ENCODE data around the gene GDE1. TPM values are rescaled to one million over a fixed set of nuclear protein-coding genes. Genes with fewer than 3 reads are reported as not detected.
A peak's percentile ranks its signal among the peaks of the same experiment; 100 is the strongest.

The GDE1 gene
- total RNA-seq, 2 donors from 2014 or later, result 67.8 to 92.1 TPM

DNA sequence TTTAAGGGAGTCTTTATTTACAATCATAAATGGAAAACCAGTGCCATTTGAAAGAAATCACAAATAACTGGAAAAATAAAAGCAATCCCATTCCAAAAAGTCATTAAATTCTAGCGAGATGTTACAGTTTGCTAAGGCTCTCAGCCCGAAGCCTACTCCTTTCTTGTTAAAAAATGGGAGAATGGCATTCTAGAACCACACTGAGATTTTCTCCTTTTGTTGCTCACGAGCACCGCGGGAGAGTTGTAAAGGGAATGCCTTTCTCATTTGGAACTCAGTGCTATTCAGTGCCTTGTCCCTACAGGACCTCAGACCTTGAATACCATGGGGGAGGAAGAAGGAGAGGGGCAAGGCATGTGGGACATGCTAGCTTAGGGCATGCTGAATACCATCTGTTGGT lies 36.3 kb downstream of the GDE1 start:
- DNase-seq (ENCODE audit: low spot score), result no peak
- Histone ChIP-seq H3K4me3 (no peak overlapping the region), H3K27me3 (replicated peaks; ENCODE audit: insufficient read depth) (no peaks in the 10 kb centered on the region), H3K36me3 (no peaks in the 10 kb centered on the region), H3K4me1 (replicated peaks) (no peaks in the 10 kb centered on the region), H3K27ac (no peak overlapping the region), H3K9me3 (no peaks in the 10 kb centered on the region)
- intact Hi-C loops (cut with DNase I), result no loop called here
- TF ChIP-seq POLR2A (IDR thresholded peaks at IDR 0.05) (no peak), POLR2AphosphoS5 (IDR thresholded peaks at IDR 0.05) (no peak)
- TF ChIP-seq, protein P1, sequence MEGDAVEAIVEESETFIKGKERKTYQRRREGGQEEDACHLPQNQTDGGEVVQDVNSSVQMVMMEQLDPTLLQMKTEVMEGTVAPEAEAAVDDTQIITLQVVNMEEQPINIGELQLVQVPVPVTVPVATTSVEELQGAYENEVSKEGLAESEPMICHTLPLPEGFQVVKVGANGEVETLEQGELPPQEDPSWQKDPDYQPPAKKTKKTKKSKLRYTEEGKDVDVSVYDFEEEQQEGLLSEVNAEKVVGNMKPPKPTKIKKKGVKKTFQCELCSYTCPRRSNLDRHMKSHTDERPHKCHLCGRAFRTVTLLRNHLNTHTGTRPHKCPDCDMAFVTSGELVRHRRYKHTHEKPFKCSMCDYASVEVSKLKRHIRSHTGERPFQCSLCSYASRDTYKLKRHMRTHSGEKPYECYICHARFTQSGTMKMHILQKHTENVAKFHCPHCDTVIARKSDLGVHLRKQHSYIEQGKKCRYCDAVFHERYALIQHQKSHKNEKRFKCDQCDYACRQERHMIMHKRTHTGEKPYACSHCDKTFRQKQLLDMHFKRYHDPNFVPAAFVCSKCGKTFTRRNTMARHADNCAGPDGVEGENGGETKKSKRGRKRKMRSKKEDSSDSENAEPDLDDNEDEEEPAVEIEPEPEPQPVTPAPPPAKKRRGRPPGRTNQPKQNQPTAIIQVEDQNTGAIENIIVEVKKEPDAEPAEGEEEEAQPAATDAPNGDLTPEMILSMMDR (IDR thresholded peaks at IDR 0.05), result no peak
- WGBS, result 91% methylated on average over 5 of the region's 5 CpGs

DNA sequence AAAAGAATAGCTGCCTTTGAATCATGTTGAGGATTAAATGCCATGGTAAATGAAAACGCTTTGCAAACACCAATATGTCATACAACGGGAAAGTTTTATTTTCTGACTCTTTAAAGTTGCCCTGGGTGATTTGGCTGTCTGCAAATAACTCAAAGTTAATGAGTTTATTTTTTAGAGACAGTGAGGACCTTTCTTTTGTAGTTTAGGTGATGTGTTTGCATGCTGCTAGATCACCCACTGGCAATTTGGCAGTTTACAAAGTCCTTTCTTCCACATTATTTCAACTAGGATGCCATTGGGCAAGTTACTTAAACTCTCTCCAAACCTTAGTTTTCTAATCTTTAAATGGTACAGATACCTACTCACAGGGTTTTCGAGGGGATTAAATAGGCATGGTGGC lies 37.8 kb downstream of the GDE1 start:
- peak; percentile 21 for DNase-seq (ENCODE audit: low spot score)
- intact Hi-C loops (cut with DNase I), result no loop called here
- Histone ChIP-seq H3K4me3 (no peak overlapping the region), H3K27ac (peak overlapping the region in 1 of 2 donors; percentile 73), H3K9me3 (no peaks in the 10 kb centered on the region), H3K4me1 (replicated peaks) (no peaks in the 10 kb centered on the region), H3K36me3 (no peaks in the 10 kb centered on the region), H3K27me3 (replicated peaks; ENCODE audit: insufficient read depth) (no peaks in the 10 kb centered on the region)
- WGBS, result 52% methylated on average over 3 of the region's 3 CpGs
- TF ChIP-seq, protein P1 (IDR thresholded peaks at IDR 0.05), result no peak
- TF ChIP-seq POLR2A (IDR thresholded peaks at IDR 0.05) (no peak), POLR2AphosphoS5 (IDR thresholded peaks at IDR 0.05) (peak; percentile 71)

DNA sequence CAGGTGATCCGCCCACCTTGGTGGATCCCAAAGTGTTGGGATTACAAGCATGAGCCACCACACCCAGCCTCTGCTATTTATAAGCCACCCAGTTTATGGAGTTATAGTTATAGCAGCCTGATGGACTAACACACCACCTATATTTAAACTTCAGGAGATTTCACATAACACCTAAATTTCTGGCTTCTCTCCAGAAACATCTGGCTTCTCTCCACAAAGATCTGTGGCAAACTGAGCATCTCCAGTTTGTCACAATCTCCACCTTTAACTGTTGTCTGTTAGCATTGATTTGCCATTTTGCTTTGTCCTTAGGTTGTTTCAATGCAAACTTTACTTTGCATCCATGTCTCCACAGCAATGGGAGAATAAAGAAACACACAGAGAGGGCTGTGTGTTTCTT lies 39.6 kb downstream of the GDE1 start:
- no peaks in the 10 kb centered on the region for H3K4me1 ChIP-seq (replicated peaks)
- no peaks in the 10 kb centered on the region for H3K27me3 ChIP-seq (replicated peaks; ENCODE audit: insufficient read depth)
- WGBS, result 33% methylated on average over 1 of the region's 1 CpG
- H3K36me3 ChIP-seq, result no peaks in the 10 kb centered on the region
- H3K9me3 ChIP-seq, result no peaks in the 10 kb centered on the region
- H3K4me3 ChIP-seq, result no peak overlapping the region
- intact Hi-C loops (cut with DNase I), result no loop called here
- peak overlapping the region in 1 of 2 donors; percentile 73 for H3K27ac ChIP-seq
- TF ChIP-seq POLR2AphosphoS5 (IDR thresholded peaks at IDR 0.05) (no peak), POLR2A (IDR thresholded peaks at IDR 0.05) (no peak)
- TF ChIP-seq, protein P1 (IDR thresholded peaks at IDR 0.05), result no peak
- DNase-seq (ENCODE audit: low spot score), result no peak

DNA sequence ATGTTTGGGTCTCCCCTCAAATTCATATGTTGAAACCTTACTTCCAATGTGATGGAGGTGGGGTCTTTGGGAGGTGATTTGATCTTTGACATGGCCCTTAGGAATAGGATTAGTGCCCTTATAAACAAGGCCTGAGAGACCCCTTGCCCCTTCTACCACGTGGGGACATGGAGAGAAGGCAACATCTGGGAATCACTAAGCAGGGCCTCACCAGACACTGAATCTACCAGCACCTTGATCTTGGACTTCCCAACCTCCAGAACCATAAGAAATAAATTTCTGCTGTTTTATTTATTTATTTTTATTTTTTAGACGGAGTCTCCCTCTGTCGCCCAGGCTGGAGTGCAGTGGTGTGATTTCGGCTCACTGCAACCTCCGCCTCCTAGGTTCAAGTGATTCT lies 40.1 kb downstream of the GDE1 start:
- WGBS, result 91% methylated on average over 5 of the region's 5 CpGs
- Histone ChIP-seq H3K27ac (no peak overlapping the region), H3K36me3 (no peaks in the 10 kb centered on the region), H3K4me1 (replicated peaks) (no peaks in the 10 kb centered on the region), H3K4me3 (no peak overlapping the region), H3K27me3 (replicated peaks; ENCODE audit: insufficient read depth) (no peaks in the 10 kb centered on the region), H3K9me3 (no peaks in the 10 kb centered on the region)
- TF ChIP-seq POLR2A (IDR thresholded peaks at IDR 0.05) (no peak), POLR2AphosphoS5 (IDR thresholded peaks at IDR 0.05) (no peak)
- TF ChIP-seq, protein P1 (IDR thresholded peaks at IDR 0.05), result no peak
- intact Hi-C loops (cut with DNase I), result no loop called here
- no peak for DNase-seq (ENCODE audit: low spot score)

DNA sequence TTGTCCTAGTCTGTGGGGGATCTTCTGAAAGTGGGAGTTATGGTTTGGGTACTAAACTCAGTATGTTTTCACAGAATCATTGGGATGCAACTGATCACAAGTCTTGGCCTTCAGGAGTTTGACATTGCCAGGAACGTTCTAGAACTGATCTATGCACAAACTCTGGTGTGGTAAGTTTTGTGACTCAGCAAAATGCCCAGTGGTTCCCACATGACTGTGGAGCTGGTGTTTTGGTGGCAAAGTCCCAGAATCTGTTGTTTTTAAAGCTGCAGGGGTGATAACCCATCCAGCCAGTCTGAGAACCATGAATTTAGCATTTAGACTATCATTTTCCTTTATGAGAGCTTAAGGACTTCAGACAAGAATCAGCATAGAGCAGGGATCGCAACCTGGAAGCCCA lies 40.6 kb downstream of the GDE1 start:
- Histone ChIP-seq H3K4me3 (no peak overlapping the region), H3K9me3 (no peaks in the 10 kb centered on the region), H3K4me1 (replicated peaks) (no peaks in the 10 kb centered on the region), H3K36me3 (no peaks in the 10 kb centered on the region), H3K27me3 (replicated peaks; ENCODE audit: insufficient read depth) (no peaks in the 10 kb centered on the region), H3K27ac (no peak overlapping the region)
- 96% methylated on average over 2 of the region's 2 CpGs for WGBS
- TF ChIP-seq POLR2A (IDR thresholded peaks at IDR 0.05) (no peak), POLR2AphosphoS5 (IDR thresholded peaks at IDR 0.05) (no peak)
- TF ChIP-seq, protein P1 (IDR thresholded peaks at IDR 0.05), result no peak
- intact Hi-C loops (cut with DNase I), result no loop called here
- DNase-seq (ENCODE audit: low spot score), result no peak

Data from prostate gland (tissue), 2 donors.